Lower leg skin (tissue), 4 donors: ENCODE data around the gene OPA3. TPM values are rescaled to one million over a fixed set of nuclear protein-coding genes. Genes with fewer than 3 reads are reported as not detected.

ENCODE experiments used
- DNase-seq, 2 donors: peaks; one replicate each; pipeline ENCODE4 v3.0.0-alpha.2; 2019; ENCODE audit warnings: low spot score in 2 of 2
- H3K4me3 ChIP-seq: fragments of 200-600 bp; sonication (generic); 2 replicates; pipeline ENCODE4 v1.5.1; 2017; ENCODE audit warnings: mild to moderate bottlenecking, low read depth; ENCODE audit not compliant: poor library complexity, severe bottlenecking
- CTCF ChIP-seq, 3 donors: fragments of 450-650 bp; IDR thresholded peaks; one replicate each; pipeline ENCODE4 v1.5.1; 2016; ENCODE audit warnings: antibody characterized with exemption in 3 of 3, mild to moderate bottlenecking in 3 of 3, moderate library complexity in 2 of 3
- POLR2A ChIP-seq, 2 donors: fragments of 450-650 bp; IDR thresholded peaks; one replicate each; pipeline ENCODE4 v1.6.1; 2016 to 2017; ENCODE audit warnings: antibody characterized with exemption in 2 of 2, mild to moderate bottlenecking in 1 of 2, moderate library complexity in 1 of 2
- WGBS, 2 donors: methylation state at CpG; one replicate each; pipeline ENCODE4 v1.1.5; 2018; 5-methylcytosine and 5-hydroxymethylcytosine counted together
- intact Hi-C: fragments of 100-400 bp; cut with DNase I; formaldehyde crosslinking; loops from one replicate; pipeline ENCODE4 v1.15.0; 2023; ENCODE audit warnings: low total_unique reads
- total RNA-seq, 4 donors: library from RNA; depleted of rRNA; stranded (reverse); fragments of >200 nt; gene quantifications; one replicate each; pipeline ENCODE4 v1.1.0, GENCODE V29; 2016

The OPA3 gene
- total RNA-seq, 4 donors from 2014 or later: 4.4 to 15.7 (median 12.7) TPM

DNA sequence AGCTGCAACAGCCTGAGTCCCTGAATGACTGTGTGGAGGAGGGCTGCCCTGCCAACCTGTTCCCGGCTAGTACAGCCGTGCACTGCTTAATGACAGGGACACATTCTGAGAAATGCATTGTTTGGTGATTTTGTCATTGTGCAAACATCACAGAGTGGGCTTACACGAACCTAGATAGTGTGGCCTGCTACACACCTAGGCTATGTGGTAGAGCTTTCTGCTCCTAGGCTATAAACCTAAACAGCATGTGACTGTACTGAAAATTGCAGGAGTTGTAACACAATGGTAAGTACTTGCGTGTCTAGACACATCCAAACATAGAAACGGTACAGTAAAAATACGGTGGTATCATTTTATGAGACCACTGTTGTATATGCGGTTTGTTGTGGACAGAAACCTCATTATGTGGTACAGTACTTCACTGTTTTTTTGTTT, 42.4 kb downstream of the OPA3 start:
- intact Hi-C loops: no loop called here
- no peak for TF ChIP-seq CTCF (IDR thresholded peaks at IDR 0.05)
- no peak for TF ChIP-seq POLR2A (IDR thresholded peaks at IDR 0.05)

DNA sequence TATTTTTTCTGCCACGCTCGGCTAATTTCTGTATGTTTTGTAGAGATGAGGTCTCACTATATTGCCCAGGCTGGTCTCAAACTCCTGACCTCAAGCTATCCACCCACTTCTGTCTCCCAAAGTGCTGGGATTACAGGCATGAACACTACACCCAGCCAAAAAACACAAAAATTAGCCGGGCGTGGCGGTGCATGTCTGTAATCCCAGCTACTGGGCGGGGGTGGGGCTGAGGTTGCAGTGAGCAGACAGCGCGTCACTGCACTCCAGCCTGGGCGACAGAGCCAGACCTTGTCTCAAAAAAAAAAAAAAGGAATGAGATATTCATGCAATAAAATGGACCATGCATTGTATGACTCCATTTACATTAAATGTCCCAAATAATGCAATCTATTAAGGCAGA, 45.1 kb downstream of the OPA3 start:
- TF ChIP-seq POLR2A (IDR thresholded peaks at IDR 0.05) (no peak), CTCF (IDR thresholded peaks at IDR 0.05) (no peak)
- no peak overlapping the region for H3K4me3 ChIP-seq
- 56 to 59% methylated on average over 9 of the region's 9 CpGs for WGBS, 2 donors
- intact Hi-C loops: no loop called here
- DNase-seq: no peak

More for the DNA sequence above, 42.4 kb downstream of the OPA3 start:
- 51 to 55% methylated on average over 7 of the region's 7 CpGs for WGBS, 2 donors
- no peak for DNase-seq
- H3K4me3 ChIP-seq: no peak overlapping the region

GRCh38 chr19:45531349-45531748, 53.3 kb downstream of the OPA3 start:
- no peak for DNase-seq
- 100% methylated on average over 1 of the region's 1 CpG for WGBS, 2 donors
- TF ChIP-seq POLR2A (IDR thresholded peaks at IDR 0.05): no peak
- no peak for TF ChIP-seq CTCF (IDR thresholded peaks at IDR 0.05)
- intact Hi-C loops: no loop called here
- H3K4me3 ChIP-seq: no peak overlapping the region

GRCh38 chr19:45529420-45529785, 55.2 kb downstream of the OPA3 start:
- TF ChIP-seq POLR2A (IDR thresholded peaks at IDR 0.05) (no peak), CTCF (IDR thresholded peaks at IDR 0.05) (no peak)
- 20 to 32% methylated on average over 13 to 14 of the region's 14 CpGs for WGBS, 2 donors
- H3K4me3 ChIP-seq: no peak overlapping the region
- intact Hi-C loops: loop anchor here (10.0 kb wide), 1 partner anchor 115 kb away; no protein-coding TSS in a partner anchor
- DNase-seq: no peak

- intact Hi-C loops: loop anchor here (10.0 kb wide), 1 partner anchor 116 kb away; no protein-coding TSS in a partner anchor
- DNase-seq: no peak
- no peak overlapping the region for H3K4me3 ChIP-seq
- 5 to 7% methylated on average over 14 to 38 of the region's 49 CpGs for WGBS, 2 donors
- TF ChIP-seq CTCF (IDR thresholded peaks at IDR 0.05) (no peak), POLR2A (IDR thresholded peaks at IDR 0.05) (no peak)
Measured at GRCh38 chr19:45528744-45529419, 55.7 kb downstream of the OPA3 start.
